Progenitor cell of endocrine pancreas (in vitro differentiated cells): ENCODE data around the gene DMP1. TPM values are rescaled to one million over a fixed set of nuclear protein-coding genes. Genes with fewer than 3 reads are reported as not detected.

Experiments
- DNase-seq: peaks from one replicate; pipeline ENCODE4 v3.0.0; 2021; ENCODE audit warnings: low spot score; ENCODE audit not compliant: unreplicated experiment
- H3K27ac Mint-ChIP-seq: 2 replicates; pipeline ENCODE4 v1.8.0; 2021; ENCODE audit warnings: mild to moderate bottlenecking, moderate library complexity, mixed read lengths
- H3K27me3 Mint-ChIP-seq: 2 replicates; pipeline ENCODE4 v1.8.0; 2021; ENCODE audit warnings: mixed read lengths
- H3K36me3 Mint-ChIP-seq: 2 replicates; pipeline ENCODE4 v1.8.0; 2022; ENCODE audit warnings: mixed read lengths; ENCODE audit not compliant: insufficient read depth
- H3K4me1 Mint-ChIP-seq: 2 replicates; pipeline ENCODE4 v1.8.0; 2021; ENCODE audit warnings: low read depth, mixed read lengths
- H3K4me3 Mint-ChIP-seq: 2 replicates; pipeline ENCODE4 v1.8.0; 2021; ENCODE audit warnings: low read depth, mild to moderate bottlenecking, moderate library complexity, mixed read lengths
- H3K9me3 Mint-ChIP-seq: 2 replicates; pipeline ENCODE4 v1.8.0; 2021; ENCODE audit warnings: low read depth, mixed read lengths
- long read RNA-seq: library from polyadenylated mRNA; unstranded; transcript quantifications from one replicate; pipeline ENCODE4 v2.0.0, GENCODE V29; 2020
- total RNA-seq: library from RNA; stranded (reverse); gene quantifications from 2 replicates; pipeline ENCODE4 v1.2.1, GENCODE V29; 2021
- TF ChIP-seq, protein P1 (sequence below): fragments of 200-600 bp; sonication (generic); IDR thresholded peaks from one replicate; pipeline ENCODE4 v1.5.0; 2021; ENCODE audit warnings: antibody characterized with exemption, mild to moderate bottlenecking; ENCODE audit not compliant: unreplicated experiment

Gene DMP1, protein sequence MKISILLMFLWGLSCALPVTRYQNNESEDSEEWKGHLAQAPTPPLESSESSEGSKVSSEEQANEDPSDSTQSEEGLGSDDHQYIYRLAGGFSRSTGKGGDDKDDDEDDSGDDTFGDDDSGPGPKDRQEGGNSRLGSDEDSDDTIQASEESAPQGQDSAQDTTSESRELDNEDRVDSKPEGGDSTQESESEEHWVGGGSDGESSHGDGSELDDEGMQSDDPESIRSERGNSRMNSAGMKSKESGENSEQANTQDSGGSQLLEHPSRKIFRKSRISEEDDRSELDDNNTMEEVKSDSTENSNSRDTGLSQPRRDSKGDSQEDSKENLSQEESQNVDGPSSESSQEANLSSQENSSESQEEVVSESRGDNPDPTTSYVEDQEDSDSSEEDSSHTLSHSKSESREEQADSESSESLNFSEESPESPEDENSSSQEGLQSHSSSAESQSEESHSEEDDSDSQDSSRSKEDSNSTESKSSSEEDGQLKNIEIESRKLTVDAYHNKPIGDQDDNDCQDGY
- not detected in 2 replicates for total RNA-seq
- long read RNA-seq = 0 reads

DNA sequence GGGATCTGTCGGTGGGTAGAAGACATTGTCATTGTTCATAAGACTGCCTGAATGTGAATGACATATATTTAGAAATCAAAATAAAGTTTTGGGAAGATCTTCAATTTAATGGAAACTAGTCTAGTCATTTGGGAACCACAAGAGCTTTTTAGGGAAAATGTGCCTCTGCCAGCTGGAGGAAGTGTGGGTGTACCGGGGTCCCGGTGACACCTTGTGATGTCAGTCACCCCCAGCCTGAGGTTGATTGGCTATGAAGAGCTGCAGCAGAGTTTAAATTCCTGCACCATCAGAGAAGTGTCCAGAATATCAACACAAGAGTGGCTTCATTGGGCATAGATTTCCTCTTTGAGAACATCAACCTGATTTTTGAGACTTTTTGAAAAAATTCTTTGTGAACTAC, at the start of gene DMP1:
Gene DMP1 (plus strand): TSS at position 301 of the 400 bp plus-strand sequence. CDS start 6,213 bp downstream, outside the sequence.
- Mint-ChIP-seq H3K27ac (no peak within 1 kb of the TSS), H3K4me1 (peaks cover 1% of the 10 kb centered on the region), H3K27me3 (no peaks in the 10 kb centered on the region), H3K4me3 (no peak within 1 kb of the TSS), H3K9me3 (no peaks in the 10 kb centered on the region), H3K36me3 (no peaks in the 10 kb centered on the region)
- DNase-seq = no peak
- TF ChIP-seq, protein P1, sequence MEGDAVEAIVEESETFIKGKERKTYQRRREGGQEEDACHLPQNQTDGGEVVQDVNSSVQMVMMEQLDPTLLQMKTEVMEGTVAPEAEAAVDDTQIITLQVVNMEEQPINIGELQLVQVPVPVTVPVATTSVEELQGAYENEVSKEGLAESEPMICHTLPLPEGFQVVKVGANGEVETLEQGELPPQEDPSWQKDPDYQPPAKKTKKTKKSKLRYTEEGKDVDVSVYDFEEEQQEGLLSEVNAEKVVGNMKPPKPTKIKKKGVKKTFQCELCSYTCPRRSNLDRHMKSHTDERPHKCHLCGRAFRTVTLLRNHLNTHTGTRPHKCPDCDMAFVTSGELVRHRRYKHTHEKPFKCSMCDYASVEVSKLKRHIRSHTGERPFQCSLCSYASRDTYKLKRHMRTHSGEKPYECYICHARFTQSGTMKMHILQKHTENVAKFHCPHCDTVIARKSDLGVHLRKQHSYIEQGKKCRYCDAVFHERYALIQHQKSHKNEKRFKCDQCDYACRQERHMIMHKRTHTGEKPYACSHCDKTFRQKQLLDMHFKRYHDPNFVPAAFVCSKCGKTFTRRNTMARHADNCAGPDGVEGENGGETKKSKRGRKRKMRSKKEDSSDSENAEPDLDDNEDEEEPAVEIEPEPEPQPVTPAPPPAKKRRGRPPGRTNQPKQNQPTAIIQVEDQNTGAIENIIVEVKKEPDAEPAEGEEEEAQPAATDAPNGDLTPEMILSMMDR = no peak

DNA sequence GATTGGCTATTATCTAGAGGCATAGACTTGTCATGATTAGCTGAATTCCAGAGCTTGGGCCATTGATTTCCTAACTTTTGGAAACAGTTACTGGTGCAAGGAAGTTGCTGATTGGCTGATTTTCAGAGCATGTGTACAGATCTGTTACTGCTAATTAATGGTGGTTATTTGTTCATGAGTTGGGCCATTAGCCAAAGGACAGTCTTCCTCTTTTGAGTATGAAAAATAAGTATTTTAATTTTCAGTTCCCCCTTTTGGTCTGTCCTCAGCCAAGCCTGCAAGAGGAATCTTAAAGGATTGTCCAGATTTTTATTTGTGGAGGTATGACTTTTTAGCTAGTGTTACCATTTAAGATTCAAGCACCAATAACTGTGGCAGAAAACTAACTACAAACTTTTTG, 48.7 kb upstream of the DMP1 start:
- Mint-ChIP-seq H3K4me3 (no peak overlapping the region), H3K27ac (no peak overlapping the region), H3K27me3 (no peaks in the 10 kb centered on the region), H3K9me3 (peaks cover 27% of the 10 kb centered on the region), H3K36me3 (no peaks in the 10 kb centered on the region), H3K4me1 (no peaks in the 10 kb centered on the region)
- no peak for DNase-seq
- TF ChIP-seq, protein P1 = no peak

DNA sequence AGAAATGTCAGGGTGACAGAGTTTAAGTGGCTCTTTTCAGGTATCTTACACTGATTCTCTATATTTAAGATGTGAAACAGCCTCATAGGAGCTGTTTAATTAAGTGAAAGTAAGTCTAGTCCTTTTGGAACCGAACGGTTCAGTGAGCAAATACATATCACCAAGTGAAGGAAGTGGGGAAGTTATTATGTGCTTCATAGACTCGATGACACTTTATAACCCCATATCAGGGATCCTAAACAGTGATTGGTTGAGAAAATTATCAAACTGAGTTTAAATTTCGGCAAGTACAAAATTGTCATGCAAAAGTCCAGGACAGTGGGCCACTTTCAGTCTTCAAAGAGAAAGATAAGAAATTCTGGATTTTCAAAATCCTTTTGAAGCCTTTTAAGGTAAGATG, 41.9 kb upstream of the DMP1 start, which contains the start of gene DSPP:
Gene DSPP (plus strand): TSS at position 301 of the 400 bp plus-strand sequence. CDS start 2,380 bp downstream, outside the sequence.
- Mint-ChIP-seq H3K4me3 (no peak within 1 kb of the TSS), H3K9me3 (no peaks in the 10 kb centered on the region), H3K36me3 (no peaks in the 10 kb centered on the region), H3K4me1 (no peaks in the 10 kb centered on the region), H3K27me3 (no peaks in the 10 kb centered on the region), H3K27ac (no peak within 1 kb of the TSS)
- TF ChIP-seq, protein P1 = no peak
- no peak for DNase-seq

DNA sequence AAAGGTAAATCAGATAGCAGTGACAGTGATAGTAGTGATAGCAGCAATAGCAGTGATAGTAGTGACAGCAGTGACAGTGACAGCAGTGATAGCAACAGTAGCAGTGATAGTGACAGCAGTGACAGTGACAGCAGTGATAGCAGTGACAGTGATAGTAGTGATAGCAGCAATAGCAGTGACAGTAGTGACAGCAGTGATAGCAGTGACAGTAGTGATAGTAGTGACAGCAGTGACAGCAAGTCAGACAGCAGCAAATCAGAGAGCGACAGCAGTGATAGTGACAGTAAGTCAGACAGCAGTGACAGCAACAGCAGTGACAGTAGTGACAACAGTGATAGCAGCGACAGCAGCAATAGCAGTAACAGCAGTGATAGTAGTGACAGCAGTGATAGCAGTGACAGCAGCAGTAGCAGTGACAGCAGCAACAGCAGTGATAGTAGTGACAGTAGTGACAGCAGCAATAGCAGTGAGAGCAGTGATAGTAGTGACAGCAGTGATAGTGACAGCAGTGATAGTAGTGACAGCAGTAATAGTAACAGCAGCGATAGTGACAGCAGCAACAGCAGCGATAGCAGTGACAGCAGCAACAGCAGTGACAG, 35.7 kb upstream of the DMP1 start:
- Mint-ChIP-seq H3K9me3 (no peaks in the 10 kb centered on the region), H3K27me3 (no peaks in the 10 kb centered on the region), H3K36me3 (no peaks in the 10 kb centered on the region), H3K4me3 (no peak overlapping the region), H3K4me1 (no peaks in the 10 kb centered on the region), H3K27ac (no peak overlapping the region)
- DNase-seq = no peak
- TF ChIP-seq, protein P1 = no peak

DNA sequence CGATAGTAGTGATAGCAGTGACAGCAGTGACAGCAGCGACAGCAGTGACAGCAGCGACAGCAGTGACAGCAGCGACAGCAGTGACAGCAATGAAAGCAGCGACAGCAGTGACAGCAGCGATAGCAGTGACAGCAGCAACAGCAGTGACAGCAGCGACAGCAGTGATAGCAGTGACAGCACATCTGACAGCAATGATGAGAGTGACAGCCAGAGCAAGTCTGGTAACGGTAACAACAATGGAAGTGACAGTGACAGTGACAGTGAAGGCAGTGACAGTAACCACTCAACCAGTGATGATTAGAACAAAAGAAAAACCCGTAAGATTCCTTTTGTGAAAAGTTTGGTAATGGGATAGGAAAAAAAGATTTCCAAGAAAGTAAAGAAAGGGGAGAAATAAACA, 33.8 kb upstream of the DMP1 start:
- DNase-seq = no peak
- H3K36me3 Mint-ChIP-seq = no peaks in the 10 kb centered on the region
- H3K27me3 Mint-ChIP-seq = peaks cover 5% of the 10 kb centered on the region
- no peaks in the 10 kb centered on the region for H3K9me3 Mint-ChIP-seq
- no peaks in the 10 kb centered on the region for H3K4me1 Mint-ChIP-seq
- TF ChIP-seq, protein P1 = no peak
- no peak overlapping the region for H3K27ac Mint-ChIP-seq
- H3K4me3 Mint-ChIP-seq = no peak overlapping the region
